Measurements from ENCODE around the gene DPM3.

DNA sequence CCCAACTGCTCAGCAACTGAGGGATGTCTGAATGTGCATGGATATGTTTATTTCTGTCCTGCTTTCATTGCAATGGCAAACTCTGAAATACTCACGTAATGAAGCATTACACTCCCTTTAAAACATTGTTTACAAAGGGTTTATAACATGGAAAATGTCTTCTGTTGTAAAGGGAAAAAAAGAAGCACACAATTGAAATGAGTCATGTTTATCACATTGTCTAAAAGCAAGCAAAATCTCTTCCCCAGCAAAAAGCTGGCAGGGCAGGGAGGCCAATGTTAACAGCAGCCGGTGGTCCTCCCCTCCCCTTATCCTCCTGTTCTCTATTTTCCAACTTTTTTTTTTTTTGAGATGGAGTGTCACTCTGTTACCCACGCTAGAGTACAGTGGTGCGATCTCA lies 16.5 kb downstream of the DPM3 start:
- TF ChIP-seq, protein P1, sequence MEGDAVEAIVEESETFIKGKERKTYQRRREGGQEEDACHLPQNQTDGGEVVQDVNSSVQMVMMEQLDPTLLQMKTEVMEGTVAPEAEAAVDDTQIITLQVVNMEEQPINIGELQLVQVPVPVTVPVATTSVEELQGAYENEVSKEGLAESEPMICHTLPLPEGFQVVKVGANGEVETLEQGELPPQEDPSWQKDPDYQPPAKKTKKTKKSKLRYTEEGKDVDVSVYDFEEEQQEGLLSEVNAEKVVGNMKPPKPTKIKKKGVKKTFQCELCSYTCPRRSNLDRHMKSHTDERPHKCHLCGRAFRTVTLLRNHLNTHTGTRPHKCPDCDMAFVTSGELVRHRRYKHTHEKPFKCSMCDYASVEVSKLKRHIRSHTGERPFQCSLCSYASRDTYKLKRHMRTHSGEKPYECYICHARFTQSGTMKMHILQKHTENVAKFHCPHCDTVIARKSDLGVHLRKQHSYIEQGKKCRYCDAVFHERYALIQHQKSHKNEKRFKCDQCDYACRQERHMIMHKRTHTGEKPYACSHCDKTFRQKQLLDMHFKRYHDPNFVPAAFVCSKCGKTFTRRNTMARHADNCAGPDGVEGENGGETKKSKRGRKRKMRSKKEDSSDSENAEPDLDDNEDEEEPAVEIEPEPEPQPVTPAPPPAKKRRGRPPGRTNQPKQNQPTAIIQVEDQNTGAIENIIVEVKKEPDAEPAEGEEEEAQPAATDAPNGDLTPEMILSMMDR (IDR thresholded peaks at IDR 0.05): no peak
- no peak for TF ChIP-seq POLR2AphosphoS5 (IDR thresholded peaks at IDR 0.05)
- no peak for TF ChIP-seq POLR2A (IDR thresholded peaks at IDR 0.05)
- TF ChIP-seq EP300 (IDR thresholded peaks at IDR 0.05): no peak
